ENCODE measurements around the gene FADS2. TPM values are rescaled to one million over a fixed set of nuclear protein-coding genes. Genes with fewer than 3 reads are reported as not detected.

The FADS2 gene
- total and polyA plus RNA-seq, 2 of the 13 experiments (the other 11 are each of a cell fraction or from before 2014, with no cell fraction given) = 90.1 to 124 TPM

- peaks cover 15% of the 10 kb centered on the region for H3K4me1 ChIP-seq (ENCODE audit: insufficient read depth, low read length)
- WGBS (ENCODE audit: low lambda C conversion rate) = 28% methylated on average over 3 of the region's 4 CpGs
- H4K20me1 ChIP-seq (ENCODE audit: insufficient read depth, low read length) = no peaks in the 10 kb centered on the region
- DNase-seq (ENCODE audit: low spot score) (no peak), ATAC-seq (no peak), FAIRE-seq (no peak)
- CTCF ChIA-PET (ENCODE audit: low intra/inter-chr PET ratio, low total read pairs) = interaction anchor here (1.2 to 4.6 kb wide), 2 partner anchors 9 to 165 kb away, joined by 4 to 20 read pairs; no protein-coding TSS in a partner anchor
- H3K36me3 ChIP-seq (replicated peaks in 1 of 2; ENCODE audit: control insufficient read depth in 1 of 2, insufficient read depth in 2 of 2, low read length in 2 of 2) = no peaks in the 10 kb centered on the region
- H2AFZ ChIP-seq (ENCODE audit: low read length) = no peak overlapping the region
- H3K9me3 ChIP-seq (ENCODE audit: low read length) = no peaks in the 10 kb centered on the region
- no peak overlapping the region for H3K27ac ChIP-seq (ENCODE audit: extremely low read length, insufficient read depth, low read length)
- POLR2A ChIA-PET = interaction anchor here (0.9 to 1.6 kb wide), 3 partner anchors 28 to 67 kb away, joined by 3 to 5 read pairs (median 4); no protein-coding TSS in a partner anchor
- intact Hi-C loops (cut with micrococcal nuclease; ENCODE audit: unreplicated experiment) (no loop called here), in situ Hi-C loops (cut with HindIII; ENCODE audit: extremely low pct_ligation_motif_present, low pct_unique_long_range_greater_than_20kb) (loop anchor here (5.0 kb wide), 2 partner anchors 52 to 162 kb away; no protein-coding TSS in a partner anchor)
- H3K79me2 ChIP-seq (ENCODE audit: insufficient read depth, low read length) = no peaks in the 10 kb centered on the region
- no peak overlapping the region for H3K4me3 ChIP-seq (replicated peaks in 1 of 3; ENCODE audit: insufficient read depth in 1 of 3, low read depth in 2 of 3, low read length in 3 of 3)
- H3K9ac ChIP-seq (ENCODE audit: insufficient read depth, low read depth, low read length) = no peak overlapping the region
- no TSS peak for BruUV-seq (replicated peaks)
- no peak overlapping the region for H3K4me2 ChIP-seq (ENCODE audit: low read depth, low read length)
- H3K27me3 ChIP-seq (ENCODE audit: control insufficient read depth in 1 of 2, insufficient read depth in 2 of 2, low read length in 2 of 2) = no peaks in the 10 kb centered on the region
- no peak for TF ChIP-seq SUZ12 (IDR thresholded peaks at IDR 0.05; ENCODE audit: low read depth, low read length)
- TF ChIP-seq NFYC (CRISPR knock-in tag; IDR thresholded peaks at IDR 0.05) = no peak
- TF ChIP-seq HMGXB3 (CRISPR knock-in tag; IDR thresholded peaks at IDR 0.05; ENCODE audit: borderline replicate concordance) = no peak
- no peak for TF ChIP-seq ZNF740 (CRISPR knock-in tag; IDR thresholded peaks at IDR 0.05)
- TF ChIP-seq BRD4 (CRISPR knock-in tag; IDR thresholded peaks at IDR 0.05) = no peak
- TF ChIP-seq PBX2 (CRISPR knock-in tag; IDR thresholded peaks at IDR 0.05) = no peak
- no peak for TF ChIP-seq ZBTB40 (IDR thresholded peaks at IDR 0.05)
- TF ChIP-seq ZBTB40 (CRISPR knock-in tag; IDR thresholded peaks at IDR 0.05) = no peak
- no peak for TF ChIP-seq SP5 (CRISPR knock-in tag; IDR thresholded peaks at IDR 0.05; ENCODE audit: borderline replicate concordance, low read depth)
Observed at GRCh38 chr11:61895718-61896059, 67.6 kb downstream of the FADS2 start.

All from HepG2 (cell line).